HL-60/S4 treated with retinoic acid at 250 ng/mL for 4 days and 3 days (cell line): ENCODE results near the gene TDG.
"Not testable (repeated sequence)": the region's sequence is repeated elsewhere in the genome, so short reads cannot be mapped to it uniquely, and the experiment has no call there.

ENCODE experiments used
- in situ Hi-C: fragments of 300-500 bp; cut with MboI; formaldehyde crosslinking; loops from 2 replicates; pipeline ENCODE4 v1.7.0; 2022; ENCODE audit warnings: low sequenced_read_pairs

TDG gene

GRCh38 chr12:104012331-104012730 lies 46.7 kb downstream of the TDG start:
- in situ Hi-C loops: no loop called here

GRCh38 chr12:104021862-104022261 lies 56.2 kb downstream of the TDG start:
- in situ Hi-C loops: not testable (repeated sequence)

- in situ Hi-C loops: no loop called here
Observed at GRCh38 chr12:104022786-104023185, 57.1 kb downstream of the TDG start.

- in situ Hi-C loops: no loop called here
Observed at GRCh38 chr12:104023710-104024109, 58.0 kb downstream of the TDG start.

GRCh38 chr12:104024348-104024747 lies 58.7 kb downstream of the TDG start:
- in situ Hi-C loops: no loop called here

GRCh38 chr12:104025771-104026170 lies 60.1 kb downstream of the TDG start:
- in situ Hi-C loops: no loop called here

GRCh38 chr12:104026841-104027599 lies 61.3 kb downstream of the TDG start:
- in situ Hi-C loops: no loop called here

GRCh38 chr12:104030596-104030995 lies 64.9 kb downstream of the TDG start:
- in situ Hi-C loops: not testable (repeated sequence)

- in situ Hi-C loops: not testable (repeated sequence)
Observed at GRCh38 chr12:104036143-104036542, 70.5 kb downstream of the TDG start.
